ENCODE results near the gene PLA2G6. TPM values are rescaled to one million over a fixed set of nuclear protein-coding genes. Genes with fewer than 3 reads are reported as not detected.
A peak's percentile ranks its signal among the peaks of the same experiment; 100 is the strongest.

Gene PLA2G6
- total RNA-seq, 2 donors from 2014 or later, result 41.5 to 68.0 TPM

DNA sequence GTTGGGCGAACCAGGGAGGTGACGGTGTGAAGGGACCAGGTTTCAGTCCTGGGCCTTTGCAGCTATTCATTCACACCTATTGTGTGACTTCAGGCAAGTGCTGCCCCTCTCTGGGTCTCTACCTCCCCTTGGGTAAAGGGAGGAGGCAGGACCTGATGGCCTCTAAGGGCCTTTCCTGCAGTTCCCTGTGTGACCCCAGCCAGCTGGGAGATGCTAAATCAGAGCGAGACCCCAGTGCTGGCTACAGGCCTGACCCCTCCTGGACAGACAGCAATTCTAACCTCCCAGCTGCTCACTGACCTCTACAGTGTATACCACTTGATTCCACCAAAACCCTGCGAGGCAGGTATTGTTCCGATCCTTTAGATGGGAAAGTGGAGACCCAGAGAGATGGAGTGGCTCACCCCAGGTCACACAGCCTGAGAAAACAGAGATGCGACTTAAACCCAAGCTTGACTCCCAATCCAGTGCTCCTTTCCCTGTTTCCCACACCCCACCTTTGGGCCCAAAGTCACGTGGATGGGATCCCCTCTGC is 26.3 kb upstream of the PLA2G6 start:
- TF ChIP-seq, protein P1, sequence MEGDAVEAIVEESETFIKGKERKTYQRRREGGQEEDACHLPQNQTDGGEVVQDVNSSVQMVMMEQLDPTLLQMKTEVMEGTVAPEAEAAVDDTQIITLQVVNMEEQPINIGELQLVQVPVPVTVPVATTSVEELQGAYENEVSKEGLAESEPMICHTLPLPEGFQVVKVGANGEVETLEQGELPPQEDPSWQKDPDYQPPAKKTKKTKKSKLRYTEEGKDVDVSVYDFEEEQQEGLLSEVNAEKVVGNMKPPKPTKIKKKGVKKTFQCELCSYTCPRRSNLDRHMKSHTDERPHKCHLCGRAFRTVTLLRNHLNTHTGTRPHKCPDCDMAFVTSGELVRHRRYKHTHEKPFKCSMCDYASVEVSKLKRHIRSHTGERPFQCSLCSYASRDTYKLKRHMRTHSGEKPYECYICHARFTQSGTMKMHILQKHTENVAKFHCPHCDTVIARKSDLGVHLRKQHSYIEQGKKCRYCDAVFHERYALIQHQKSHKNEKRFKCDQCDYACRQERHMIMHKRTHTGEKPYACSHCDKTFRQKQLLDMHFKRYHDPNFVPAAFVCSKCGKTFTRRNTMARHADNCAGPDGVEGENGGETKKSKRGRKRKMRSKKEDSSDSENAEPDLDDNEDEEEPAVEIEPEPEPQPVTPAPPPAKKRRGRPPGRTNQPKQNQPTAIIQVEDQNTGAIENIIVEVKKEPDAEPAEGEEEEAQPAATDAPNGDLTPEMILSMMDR (IDR thresholded peaks at IDR 0.05), result no peak
- no peak for TF ChIP-seq POLR2A (IDR thresholded peaks at IDR 0.05)
- ATAC-seq (no peak), DNase-seq (no peak)
- Histone ChIP-seq H3K4me3 (no peak overlapping the region), H3K27ac (no peak overlapping the region), H3K27me3 (no peaks in the 10 kb centered on the region), H3K9me3 (no peaks in the 10 kb centered on the region), H3K36me3 (replicated peaks in 1 of 2; ENCODE audit: insufficient read depth in 1 of 2, low read depth in 2 of 2) (no peaks in the 10 kb centered on the region), H3K4me1 (peaks cover 10% of the 10 kb centered on the region)
- 88 to 93% methylated on average over 5 to 7 of the region's 7 CpGs for WGBS, 2 donors
- intact Hi-C loops (cut with DNase I), result no loop called here

DNA sequence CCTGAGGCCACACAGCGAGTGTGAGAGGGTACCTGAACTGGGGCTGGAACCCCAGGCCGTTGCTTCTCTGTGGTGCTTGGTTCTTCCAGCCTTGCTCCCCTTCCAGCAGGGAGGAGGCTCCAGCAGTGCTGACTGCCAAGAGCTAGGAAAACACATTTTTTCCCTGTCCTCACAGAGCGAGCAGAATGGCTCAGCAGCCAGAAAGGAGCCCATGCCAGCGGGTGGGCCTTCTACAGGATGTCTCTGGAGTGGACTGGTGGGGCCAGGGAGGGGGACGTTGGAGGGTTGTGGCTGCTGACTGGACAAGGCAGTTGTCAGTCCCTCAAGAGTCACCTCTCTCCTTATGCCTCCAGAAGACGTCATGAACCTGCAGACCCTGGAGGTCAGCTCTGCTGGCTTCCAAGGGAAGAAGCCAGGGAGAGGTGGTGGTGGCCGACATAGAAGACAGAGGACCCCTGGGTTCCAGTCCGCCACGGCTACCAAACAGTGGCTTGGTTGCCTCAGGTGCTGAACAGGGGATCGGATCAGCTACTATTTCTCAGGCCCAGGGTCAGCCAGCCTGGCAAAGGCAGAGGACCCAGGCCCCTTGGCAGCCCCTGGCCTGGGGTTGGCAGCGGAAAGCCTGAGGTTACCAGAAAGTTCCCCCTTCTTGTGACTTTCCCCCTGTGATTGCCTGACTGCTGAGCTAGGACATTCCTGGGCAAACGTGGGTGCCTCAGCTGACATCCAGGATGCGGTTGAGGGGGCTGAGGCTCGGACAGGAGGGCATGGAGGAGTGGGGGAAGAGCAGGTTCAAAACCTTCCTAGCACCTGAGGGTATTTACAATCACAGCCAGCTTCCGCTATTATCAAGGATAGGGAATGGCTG is 23.9 kb upstream of the PLA2G6 start:
- Histone ChIP-seq H3K4me1 (peaks cover 18% of the 10 kb centered on the region), H3K36me3 (replicated peaks in 1 of 2; ENCODE audit: insufficient read depth in 1 of 2, low read depth in 2 of 2) (no peaks in the 10 kb centered on the region), H3K4me3 (no peak overlapping the region), H3K27ac (no peak overlapping the region), H3K27me3 (no peaks in the 10 kb centered on the region), H3K9me3 (no peaks in the 10 kb centered on the region)
- intact Hi-C loops (cut with DNase I), result no loop called here
- DNase-seq (peak in 3 of 4 donors; percentile 46 to 63 (median 57)), ATAC-seq (no peak)
- TF ChIP-seq, protein P1 (IDR thresholded peaks at IDR 0.05), result no peak
- no peak for TF ChIP-seq POLR2A (IDR thresholded peaks at IDR 0.05)
- 76% methylated on average over 8 to 15 of the region's 15 CpGs for WGBS, 2 donors

DNA sequence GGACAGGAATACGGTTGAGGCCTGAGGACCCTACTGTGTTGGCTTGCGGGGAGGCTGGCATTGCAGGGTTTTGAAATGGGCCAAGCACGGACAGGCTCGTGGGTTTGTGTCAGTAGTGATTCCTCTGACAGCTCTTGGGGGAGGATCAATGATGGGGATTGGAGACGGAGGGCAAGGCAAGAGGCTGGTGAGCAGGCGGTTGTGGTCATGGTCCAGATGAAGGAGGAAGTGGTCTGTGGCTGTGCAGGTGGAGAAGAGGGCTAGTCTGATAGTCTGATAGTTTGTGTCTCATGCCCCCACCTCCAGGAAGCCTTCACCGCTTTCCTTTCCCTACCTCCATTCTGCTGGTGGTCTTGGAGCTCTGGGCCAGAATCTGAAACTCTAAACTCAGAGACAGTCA is 23.2 kb upstream of the PLA2G6 start:
- no peaks in the 10 kb centered on the region for H3K9me3 ChIP-seq
- WGBS, 2 donors, result 75 to 80% methylated on average over 7 of the region's 7 CpGs
- peaks cover 18% of the 10 kb centered on the region for H3K4me1 ChIP-seq
- H3K27me3 ChIP-seq, result no peaks in the 10 kb centered on the region
- TF ChIP-seq, protein P1 (IDR thresholded peaks at IDR 0.05), result no peak
- TF ChIP-seq POLR2A (IDR thresholded peaks at IDR 0.05), result no peak
- no peak overlapping the region for H3K4me3 ChIP-seq
- DNase-seq (no peak), ATAC-seq (no peak)
- H3K27ac ChIP-seq, result peak overlapping the region in 1 of 4 donors; percentile 100
- intact Hi-C loops (cut with DNase I), result no loop called here
- H3K36me3 ChIP-seq (replicated peaks in 1 of 2; ENCODE audit: insufficient read depth in 1 of 2, low read depth in 2 of 2), result no peaks in the 10 kb centered on the region

DNA sequence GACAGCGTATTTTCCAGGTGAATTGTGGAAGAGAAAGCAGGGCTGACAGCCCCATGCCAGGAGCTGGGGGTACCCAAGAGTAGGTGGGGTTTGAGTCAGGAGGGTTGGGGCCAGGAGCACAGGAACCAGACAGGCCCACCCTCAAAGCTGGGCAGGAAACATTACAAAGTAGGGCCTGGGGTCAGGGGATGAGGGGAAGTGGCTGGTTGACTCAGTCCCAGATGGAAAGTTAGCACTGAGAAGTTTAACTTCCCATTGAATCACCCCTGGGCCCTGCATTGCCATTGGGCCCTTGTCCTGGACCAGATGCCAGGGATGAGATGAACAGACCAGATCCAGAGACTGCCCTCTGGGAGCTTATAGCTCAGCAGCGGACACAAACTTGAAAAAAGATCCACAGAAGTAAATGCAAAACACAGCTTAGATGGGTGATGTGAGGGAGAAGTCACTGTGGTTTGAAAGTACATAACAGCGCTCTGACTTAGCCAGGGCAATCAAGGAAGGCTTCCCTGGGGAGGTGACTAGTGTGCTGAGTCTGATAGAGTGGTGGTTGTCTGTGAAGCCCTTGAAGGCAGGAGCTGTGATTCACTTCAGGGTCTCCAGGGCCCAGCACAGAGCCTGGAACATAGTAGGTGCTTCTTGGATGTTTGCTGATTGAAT is 22.4 kb upstream of the PLA2G6 start:
- H3K4me3 ChIP-seq, result no peak overlapping the region
- 98 to 100% methylated on average over 3 of the region's 3 CpGs for WGBS, 2 donors
- peaks cover 18% of the 10 kb centered on the region for H3K4me1 ChIP-seq
- peak overlapping the region in 3 of 4 donors; percentile 97 to 100 (median 98) for H3K27ac ChIP-seq
- H3K36me3 ChIP-seq (replicated peaks in 1 of 2; ENCODE audit: insufficient read depth in 1 of 2, low read depth in 2 of 2), result no peaks in the 10 kb centered on the region
- ATAC-seq, result no peak
- DNase-seq, result no peak
- no peaks in the 10 kb centered on the region for H3K27me3 ChIP-seq
- intact Hi-C loops (cut with DNase I), result no loop called here
- TF ChIP-seq, protein P1 (IDR thresholded peaks at IDR 0.05), result no peak
- TF ChIP-seq POLR2A (IDR thresholded peaks at IDR 0.05), result no peak
- H3K9me3 ChIP-seq, result no peaks in the 10 kb centered on the region
